GM23338 (cell line): Measurements from ENCODE around the gene RSRC2. TPM values are rescaled to one million over a fixed set of nuclear protein-coding genes. Genes with fewer than 3 reads are reported as not detected.

Experiments
- ATAC-seq: fragments of 200-7000 bp; cut with Tn5 transposase; 3 replicates; pipeline ENCODE4 v1.9.1; 2020
- DNase-seq: peaks from one replicate; pipeline ENCODE4 v3.0.0-alpha.2; 2015; ENCODE audit warnings: low spot score
- H2AFZ ChIP-seq: fragments of 200-600 bp; sonication (generic); 2 replicates; pipeline ENCODE4 v1.8.0; 2016; ENCODE audit warnings: antibody characterized with exemption, mild to moderate bottlenecking, moderate library complexity
- H3F3A ChIP-seq: fragments of 200-600 bp; sonication (generic); replicated peaks from 2 replicates; pipeline ENCODE4 v1.8.0; 2017; ENCODE audit warnings: antibody characterized with exemption, mixed run types, low read depth
- H3K27ac ChIP-seq: fragments of 200-600 bp; sonication (generic); 2 replicates; pipeline ENCODE4 v1.6.1; 2016; ENCODE audit warnings: low read depth
- H3K27me3 ChIP-seq: fragments of 200-600 bp; sonication (generic); 2 replicates; pipeline ENCODE4 v1.8.0; 2016; ENCODE audit warnings: mild to moderate bottlenecking, mixed run types, moderate library complexity; ENCODE audit not compliant: insufficient read depth
- H3K36me3 ChIP-seq: fragments of 200-600 bp; sonication (generic); 2 replicates; pipeline ENCODE4 v1.8.0; 2016; ENCODE audit warnings: mild to moderate bottlenecking; ENCODE audit not compliant: insufficient read depth
- H3K4me1 ChIP-seq: fragments of 200-600 bp; sonication (generic); 2 replicates; pipeline ENCODE4 v1.8.0; 2016; ENCODE audit warnings: mild to moderate bottlenecking, moderate library complexity; ENCODE audit not compliant: insufficient read depth
- H3K4me2 ChIP-seq: fragments of 200-600 bp; sonication (generic); 2 replicates; pipeline ENCODE4 v1.7.1; 2017; ENCODE audit warnings: mixed run types
- H3K4me3 ChIP-seq: fragments of 200-600 bp; sonication (generic); 2 replicates; pipeline ENCODE4 v1.6.1; 2016; ENCODE audit warnings: mixed run types
- H3K79me2 ChIP-seq: fragments of 200-600 bp; sonication (generic); replicated peaks from 2 replicates; pipeline ENCODE4 v1.8.0; 2017; ENCODE audit warnings: mild to moderate bottlenecking; ENCODE audit not compliant: insufficient read depth
- H3K9me2 ChIP-seq: fragments of 200-600 bp; sonication (generic); 2 replicates; pipeline ENCODE4 v1.8.0; 2017; ENCODE audit not compliant: insufficient read depth
- H4K20me1 ChIP-seq: fragments of 200-600 bp; sonication (generic); replicated peaks from 2 replicates; pipeline ENCODE4 v1.8.0; 2017; ENCODE audit warnings: mild to moderate bottlenecking; ENCODE audit not compliant: insufficient read depth
- H3K27ac Mint-ChIP-seq: 2 replicates; pipeline ENCODE4 v1.8.0; 2020; ENCODE audit warnings: inconsistent platforms, mild to moderate bottlenecking, moderate library complexity, mixed read lengths
- H3K27me3 Mint-ChIP-seq: 3 replicates; pipeline ENCODE4 v1.8.0; 2022; ENCODE audit warnings: low read depth, mild to moderate bottlenecking, moderate library complexity, mixed read lengths, inconsistent platforms; ENCODE audit not compliant: insufficient read depth, poor library complexity
- H3K36me3 Mint-ChIP-seq: 3 replicates; pipeline ENCODE4 v1.8.0; 2021; ENCODE audit warnings: low read depth, mild to moderate bottlenecking, inconsistent platforms, moderate library complexity, mixed read lengths
- H3K4me1 Mint-ChIP-seq: 3 replicates; pipeline ENCODE4 v1.8.0; 2020; ENCODE audit warnings: mild to moderate bottlenecking, inconsistent platforms, mixed read lengths
- H3K4me3 Mint-ChIP-seq: 3 replicates; pipeline ENCODE4 v1.8.0; 2021; ENCODE audit warnings: moderate library complexity, mild to moderate bottlenecking, inconsistent platforms, mixed read lengths
- H3K9me3 Mint-ChIP-seq: 3 replicates; pipeline ENCODE4 v1.8.0; 2020; ENCODE audit warnings: moderate library complexity, mild to moderate bottlenecking, inconsistent platforms, mixed read lengths
- EZH2 ChIP-seq: fragments of 200-600 bp; sonication (generic); IDR thresholded peaks from one replicate; pipeline ENCODE4 v1.8.0; 2017; ENCODE audit warnings: antibody characterized with exemption, mild to moderate bottlenecking, low read depth; ENCODE audit not compliant: unreplicated experiment
- EZH2phosphoT487 ChIP-seq: fragments of 200-600 bp; sonication (generic); IDR thresholded peaks from one replicate; pipeline ENCODE4 v1.8.1; 2018; ENCODE audit warnings: antibody characterized with exemption; ENCODE audit not compliant: unreplicated experiment
- NANOG ChIP-seq: IDR thresholded peaks from 2 replicates; pipeline ENCODE4 v1.6.1; 2016; ENCODE audit warnings: antibody characterized with exemption, borderline replicate concordance
- POLR2AphosphoS5 ChIP-seq: IDR thresholded peaks from 2 replicates; pipeline ENCODE4 v1.6.1; 2016; ENCODE audit warnings: antibody characterized with exemption, low read depth
- REST ChIP-seq: IDR thresholded peaks from one replicate; pipeline ENCODE4 v1.6.1; 2018; ENCODE audit warnings: antibody characterized with exemption; ENCODE audit not compliant: unreplicated experiment
- STAT1 ChIP-seq: IDR thresholded peaks from one replicate; pipeline ENCODE4 v1.6.1; 2016; ENCODE audit warnings: antibody characterized with exemption; ENCODE audit not compliant: unreplicated experiment
- ZNF331 ChIP-seq: fragments of 250-450 bp; sonication (Bioruptor Pico); IDR thresholded peaks from 2 replicates; pipeline ENCODE4 v1.5.0; 2020; ENCODE audit warnings: low read depth, mild to moderate bottlenecking, moderate library complexity
- ZNF462 ChIP-seq: fragments of 250-450 bp; sonication (Bioruptor Pico); IDR thresholded peaks from 2 replicates; pipeline ENCODE4 v1.5.0; 2020; ENCODE audit warnings: mild to moderate bottlenecking, moderate library complexity
- polyA plus RNA-seq: library from polyadenylated mRNA; unstranded; fragments of >200 nt; fragmentation: Nextera tagmentation; extraction: Ambion mirVana; gene quantifications from 2 replicates; pipeline ENCODE4 v1.2.1, GENCODE V29; 2016
- total RNA-seq: library from RNA; depleted of rRNA; stranded (reverse); fragments of >200 nt; shearing (Covaris generic); gene quantifications from 2 replicates; pipeline ENCODE4 v1.2.3, GENCODE V29; 2014

The RSRC2 gene
- total and polyA plus RNA-seq, 2 experiments from 2014 or later, result 76.3 to 184 TPM

- Histone ChIP-seq H4K20me1 (peaks cover 17% of the 10 kb centered on the region), H3K36me3 (peaks cover 81% of the 10 kb centered on the region), H3K9me2 (no peaks in the 10 kb centered on the region), H3K4me2 (no peak overlapping the region), H3K27ac (no peak overlapping the region), H3K79me2 (peaks cover 6% of the 10 kb centered on the region; the same call in 1 of the 2 replicates), H2AFZ (no peak overlapping the region), H3K4me1 (no peaks in the 10 kb centered on the region), H3F3A (0 out of 2 replicates have a peak, but pooled peaks cover 4% of the 10 kb centered on the region), H3K27me3 (no peaks in the 10 kb centered on the region), H3K4me3 (no peak overlapping the region)
- Mint-ChIP-seq H3K36me3 (peaks cover 82% of the 10 kb centered on the region), H3K27ac (no peak overlapping the region), H3K27me3 (no peaks in the 10 kb centered on the region), H3K4me3 (no peak overlapping the region), H3K4me1 (no peaks in the 10 kb centered on the region), H3K9me3 (no peaks in the 10 kb centered on the region)
- DNase-seq (no peak), ATAC-seq (no peak)
- TF ChIP-seq STAT1 (no peak), POLR2AphosphoS5 (no peak), EZH2phosphoT487 (no peak), ZNF331 (CRISPR knock-in tag) (no peak), NANOG (no peak)
Observed at GRCh38 chr12:122480753-122481152, 46.0 kb downstream of the RSRC2 start.

GRCh38 chr12:122474324-122474716 is 52.4 kb downstream of the RSRC2 start:
- Histone ChIP-seq H3K27me3 (no peaks in the 10 kb centered on the region), H2AFZ (no peak overlapping the region), H4K20me1 (peaks cover 7% of the 10 kb centered on the region), H3K27ac (no peak overlapping the region), H3K4me1 (no peaks in the 10 kb centered on the region), H3K9me2 (no peaks in the 10 kb centered on the region), H3K79me2 (no peaks in the 10 kb centered on the region), H3K4me2 (no peak overlapping the region), H3F3A (0 out of 2 replicates have a peak, but pooled peaks cover 7% of the 10 kb centered on the region), H3K4me3 (no peak overlapping the region), H3K36me3 (peaks cover 46% of the 10 kb centered on the region)
- DNase-seq (no peak), ATAC-seq (no peak)
- no peaks in the 10 kb centered on the region for H3K9me3 Mint-ChIP-seq
- no peak overlapping the region for H3K27ac Mint-ChIP-seq
- H3K36me3 Mint-ChIP-seq, result peaks cover 62% of the 10 kb centered on the region
- H3K4me1 Mint-ChIP-seq, result no peaks in the 10 kb centered on the region
- no peak overlapping the region for H3K4me3 Mint-ChIP-seq
- TF ChIP-seq NANOG (no peak), REST (no peak), ZNF462 (CRISPR knock-in tag) (no peak), EZH2 (no peak), EZH2phosphoT487 (no peak), ZNF331 (CRISPR knock-in tag) (no peak)
- H3K27me3 Mint-ChIP-seq, result peaks cover 7% of the 10 kb centered on the region
